ENCODE results near the gene MKI67.

GRCh38 chr10:128116851-128117615 lies 9.2 kb downstream of the MKI67 start:
- no peak for TF ChIP-seq CTCF (IDR thresholded peaks at IDR 0.05)
- TF ChIP-seq POLR2A (IDR thresholded peaks at IDR 0.05) = no peak
